BLaER1 (cell line): ENCODE measurements around the gene OLA1.

Source experiments
- H3K27ac ChIP-seq: shearing (Covaris generic); formaldehyde crosslinking; 2 replicates; pipeline ENCODE4 v1.8.1; 2022
- H3K27me3 ChIP-seq: shearing (Covaris generic); formaldehyde crosslinking; 2 replicates; pipeline ENCODE4 v1.8.1; 2022
- H3K36me3 ChIP-seq: shearing (Covaris generic); formaldehyde crosslinking; 2 replicates; pipeline ENCODE4 v1.8.1; 2022
- H3K4me1 ChIP-seq: shearing (Covaris generic); formaldehyde crosslinking; 2 replicates; pipeline ENCODE4 v1.8.1; 2022
- H3K4me2 ChIP-seq: shearing (Covaris generic); formaldehyde crosslinking; 2 replicates; pipeline ENCODE4 v1.8.1; 2022
- H3K4me3 ChIP-seq: shearing (Covaris generic); formaldehyde crosslinking; 2 replicates; pipeline ENCODE4 v1.8.1; 2022
- H3K9ac ChIP-seq: shearing (Covaris generic); formaldehyde crosslinking; 2 replicates; pipeline ENCODE4 v1.8.1; 2022
- H3K9me3 ChIP-seq: shearing (Covaris generic); formaldehyde crosslinking; 2 replicates; pipeline ENCODE4 v1.8.1; 2022
- H4K20me1 ChIP-seq: shearing (Covaris generic); formaldehyde crosslinking; 2 replicates; pipeline ENCODE4 v1.8.1; 2022
- Cebpa-rat ChIP-seq: shearing (Covaris generic); IDR thresholded peaks from 2 replicates; pipeline ENCODE4 v1.8.1; 2022

The OLA1 gene

GRCh38 chr2:174166261-174166660 lies 82.1 kb downstream of the OLA1 start:
- H3K36me3 ChIP-seq: peaks cover 53% of the 10 kb centered on the region
- peaks cover 16% of the 10 kb centered on the region for H4K20me1 ChIP-seq
- no peak overlapping the region for H3K4me3 ChIP-seq
- no peaks in the 10 kb centered on the region for H3K27me3 ChIP-seq
- H3K27ac ChIP-seq: no peak overlapping the region
- H3K9ac ChIP-seq: no peak overlapping the region
- H3K4me1 ChIP-seq: no peaks in the 10 kb centered on the region
- peaks cover 60% of the 10 kb centered on the region for H3K9me3 ChIP-seq
- TF ChIP-seq Cebpa-rat: no peak
- H3K4me2 ChIP-seq: no peak overlapping the region

- peaks cover 23% of the 10 kb centered on the region for H4K20me1 ChIP-seq
- no peak for TF ChIP-seq Cebpa-rat
- H3K4me2 ChIP-seq: no peak overlapping the region
- no peaks in the 10 kb centered on the region for H3K4me1 ChIP-seq
- no peak overlapping the region for H3K4me3 ChIP-seq
- H3K9ac ChIP-seq: no peak overlapping the region
- no peak overlapping the region for H3K27ac ChIP-seq
- peaks cover 35% of the 10 kb centered on the region; the same call in 1 of the 2 replicates for H3K36me3 ChIP-seq
- no peaks in the 10 kb centered on the region for H3K27me3 ChIP-seq
- peaks cover 24% of the 10 kb centered on the region for H3K9me3 ChIP-seq
Measured at GRCh38 chr2:174161490-174161889, 86.8 kb downstream of the OLA1 start.

GRCh38 chr2:174158003-174158402 lies 90.3 kb downstream of the OLA1 start:
- Histone ChIP-seq H3K4me1 (peaks cover 4% of the 10 kb centered on the region), H3K4me2 (no peak overlapping the region), H3K27ac (no peak overlapping the region), H3K9me3 (no peaks in the 10 kb centered on the region), H3K4me3 (no peak overlapping the region), H3K36me3 (peaks cover 13% of the 10 kb centered on the region; the same call in 1 of the 2 replicates), H4K20me1 (peaks cover 42% of the 10 kb centered on the region), H3K9ac (no peak overlapping the region), H3K27me3 (no peaks in the 10 kb centered on the region)
- TF ChIP-seq Cebpa-rat: no peak

GRCh38 chr2:174157053-174157452 lies 91.3 kb downstream of the OLA1 start:
- Histone ChIP-seq H3K36me3 (peaks cover 9% of the 10 kb centered on the region; the same call in 1 of the 2 replicates), H3K9me3 (no peaks in the 10 kb centered on the region), H3K27me3 (no peaks in the 10 kb centered on the region), H3K9ac (no peak overlapping the region), H3K4me3 (no peak overlapping the region), H3K4me1 (peaks cover 9% of the 10 kb centered on the region), H4K20me1 (peaks cover 34% of the 10 kb centered on the region), H3K4me2 (no peak overlapping the region), H3K27ac (no peak overlapping the region)
- no peak for TF ChIP-seq Cebpa-rat

- peaks cover 20% of the 10 kb centered on the region for H3K36me3 ChIP-seq
- H4K20me1 ChIP-seq: peaks cover 35% of the 10 kb centered on the region; the same call in 1 of the 2 replicates
- no peak overlapping the region for H3K4me2 ChIP-seq
- 0 out of 2 replicates have a peak, but pooled peaks cover 3% of the 10 kb centered on the region for H3K9me3 ChIP-seq
- H3K9ac ChIP-seq: no peak overlapping the region
- peaks cover 9% of the 10 kb centered on the region for H3K4me1 ChIP-seq
- no peaks in the 10 kb centered on the region for H3K27me3 ChIP-seq
- TF ChIP-seq Cebpa-rat: no peak
- H3K4me3 ChIP-seq: no peak overlapping the region
- H3K27ac ChIP-seq: no peak overlapping the region
Measured at GRCh38 chr2:174153757-174154680, 94.3 kb downstream of the OLA1 start.

- H3K4me1 ChIP-seq: peaks cover 9% of the 10 kb centered on the region
- no peak overlapping the region for H3K4me3 ChIP-seq
- H4K20me1 ChIP-seq: peaks cover 36% of the 10 kb centered on the region; the same call in 1 of the 2 replicates
- H3K9me3 ChIP-seq: 0 out of 2 replicates have a peak, but pooled peaks cover 3% of the 10 kb centered on the region
- H3K4me2 ChIP-seq: no peak overlapping the region
- no peak for TF ChIP-seq Cebpa-rat
- no peak overlapping the region for H3K9ac ChIP-seq
- H3K36me3 ChIP-seq: peaks cover 16% of the 10 kb centered on the region
- no peak overlapping the region for H3K27ac ChIP-seq
- H3K27me3 ChIP-seq: no peaks in the 10 kb centered on the region
Measured at GRCh38 chr2:174149530-174149929, 98.8 kb downstream of the OLA1 start.

- H3K4me1 ChIP-seq: peaks cover 9% of the 10 kb centered on the region
- TF ChIP-seq Cebpa-rat: no peak
- no peak overlapping the region for H3K9ac ChIP-seq
- 0 out of 2 replicates have a peak, but pooled peaks cover 3% of the 10 kb centered on the region for H3K9me3 ChIP-seq
- no peak overlapping the region for H3K4me2 ChIP-seq
- H3K4me3 ChIP-seq: no peak overlapping the region
- no peak overlapping the region for H3K27ac ChIP-seq
- peaks cover 29% of the 10 kb centered on the region; the same call in 1 of the 2 replicates for H4K20me1 ChIP-seq
- H3K36me3 ChIP-seq: peaks cover 16% of the 10 kb centered on the region
- H3K27me3 ChIP-seq: no peaks in the 10 kb centered on the region
Measured at GRCh38 chr2:174148833-174149232, 99.5 kb downstream of the OLA1 start.

- no peak overlapping the region for H3K4me2 ChIP-seq
- peaks cover 31% of the 10 kb centered on the region; the same call in 1 of the 2 replicates for H4K20me1 ChIP-seq
- peak; percentile 59; the same call in 1 of the 2 replicates for TF ChIP-seq Cebpa-rat
- H3K27ac ChIP-seq: no peak overlapping the region
- no peaks in the 10 kb centered on the region for H3K9me3 ChIP-seq
- H3K4me3 ChIP-seq: no peak overlapping the region
- no peaks in the 10 kb centered on the region for H3K4me1 ChIP-seq
- no peaks in the 10 kb centered on the region for H3K27me3 ChIP-seq
- peaks cover 23% of the 10 kb centered on the region for H3K36me3 ChIP-seq
- H3K9ac ChIP-seq: no peak overlapping the region
Measured at GRCh38 chr2:174145827-174146226, 102.5 kb downstream of the OLA1 start.

GRCh38 chr2:174142290-174142689 lies 106.0 kb downstream of the OLA1 start:
- no peak for TF ChIP-seq Cebpa-rat
- Histone ChIP-seq H3K9me3 (peaks cover 27% of the 10 kb centered on the region), H3K27me3 (no peaks in the 10 kb centered on the region), H3K36me3 (peaks cover 43% of the 10 kb centered on the region), H3K4me3 (no peak overlapping the region), H3K9ac (no peak overlapping the region), H3K4me1 (no peaks in the 10 kb centered on the region), H3K27ac (no peak overlapping the region), H3K4me2 (no peak overlapping the region), H4K20me1 (peaks cover 14% of the 10 kb centered on the region; the same call in 1 of the 2 replicates)

GRCh38 chr2:174138161-174138560 lies 110.2 kb downstream of the OLA1 start:
- peaks cover 40% of the 10 kb centered on the region for H3K9me3 ChIP-seq
- no peak for TF ChIP-seq Cebpa-rat

More at GRCh38 chr2:174138161-174138560, 110.2 kb downstream of the OLA1 start:
- no peaks in the 10 kb centered on the region for H4K20me1 ChIP-seq
- no peaks in the 10 kb centered on the region for H3K4me1 ChIP-seq
- H3K4me3 ChIP-seq: no peak overlapping the region
- no peaks in the 10 kb centered on the region for H3K27me3 ChIP-seq
- no peak overlapping the region for H3K9ac ChIP-seq
- peaks cover 73% of the 10 kb centered on the region for H3K36me3 ChIP-seq
- H3K4me2 ChIP-seq: no peak overlapping the region
- H3K27ac ChIP-seq: no peak overlapping the region
